GM18909 (cell line): Measurements from ENCODE around the gene DCAF10.
"Not testable (repeated sequence)": the region's sequence is repeated elsewhere in the genome, so short reads cannot be mapped to it uniquely, and the experiment has no call there.

Source experiments
- ATAC-seq: cut with Tn5 transposase; IDR thresholded peaks from one replicate; pipeline ENCODE4 v1.9.1; 2021; ENCODE audit warnings: mild to moderate bottlenecking; ENCODE audit not compliant: unreplicated experiment, poor library complexity

Gene DCAF10

GRCh38 chr9:37852222-37852621 lies 51.6 kb downstream of the DCAF10 start:
- ATAC-seq = no peak

DNA sequence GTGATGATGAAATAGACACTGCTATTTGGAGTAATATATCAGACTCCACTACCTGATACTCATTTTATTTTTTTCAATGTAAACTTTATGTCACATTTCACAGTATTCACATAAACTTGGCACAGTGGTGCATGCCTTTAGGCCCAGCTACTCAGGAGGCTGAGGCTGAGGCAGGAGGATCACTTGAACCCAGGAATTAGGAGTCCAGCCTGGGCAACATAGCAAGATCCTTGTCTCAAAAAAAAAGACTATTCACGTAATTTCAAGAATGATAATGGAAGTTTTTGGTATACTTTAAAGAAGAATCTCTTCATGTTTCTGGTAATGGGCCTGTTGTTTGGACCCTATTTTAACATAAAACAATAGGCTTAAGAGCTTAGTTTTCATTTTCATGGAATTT lies 56.0 kb downstream of the DCAF10 start:
- no peak for ATAC-seq

DNA sequence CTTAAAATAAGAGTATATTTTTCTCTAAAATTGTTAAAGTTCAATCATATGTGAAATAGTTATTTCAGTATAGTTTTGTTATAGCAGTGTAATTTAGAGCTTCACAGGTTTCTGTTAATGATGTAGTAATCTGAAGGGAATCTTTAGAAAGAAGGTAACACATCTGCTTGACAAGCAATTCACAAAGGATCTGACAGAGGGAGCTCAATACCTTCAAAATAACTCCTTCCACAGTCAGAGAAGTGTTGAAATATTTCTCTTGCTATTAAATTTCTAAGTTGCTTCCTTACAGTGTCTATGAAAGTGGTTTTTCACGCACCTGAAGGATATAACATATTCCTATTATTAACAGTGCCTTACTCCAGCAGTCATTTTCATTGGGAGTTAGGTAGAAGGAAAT lies 58.4 kb downstream of the DCAF10 start:
- ATAC-seq = no peak

DNA sequence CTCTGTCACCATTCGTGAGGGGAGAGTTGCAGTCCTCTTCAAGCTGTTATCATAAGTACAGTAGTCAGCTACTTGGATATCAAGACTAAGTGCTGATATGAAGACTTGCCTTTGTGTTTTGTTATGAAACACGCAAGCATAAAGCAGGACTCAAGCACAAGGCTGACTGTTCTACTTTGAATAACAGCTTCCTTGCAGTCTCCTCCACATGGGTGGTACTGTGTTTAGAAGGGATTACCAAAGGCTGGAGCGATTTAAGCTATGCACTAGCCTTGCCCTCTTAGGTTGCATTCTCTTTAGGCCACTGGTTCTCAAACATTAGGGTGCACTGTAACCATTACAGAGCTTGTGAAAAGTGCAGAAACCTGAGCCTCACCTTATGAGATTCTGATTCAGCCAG lies 61.9 kb downstream of the DCAF10 start:
- no peak for ATAC-seq

DNA sequence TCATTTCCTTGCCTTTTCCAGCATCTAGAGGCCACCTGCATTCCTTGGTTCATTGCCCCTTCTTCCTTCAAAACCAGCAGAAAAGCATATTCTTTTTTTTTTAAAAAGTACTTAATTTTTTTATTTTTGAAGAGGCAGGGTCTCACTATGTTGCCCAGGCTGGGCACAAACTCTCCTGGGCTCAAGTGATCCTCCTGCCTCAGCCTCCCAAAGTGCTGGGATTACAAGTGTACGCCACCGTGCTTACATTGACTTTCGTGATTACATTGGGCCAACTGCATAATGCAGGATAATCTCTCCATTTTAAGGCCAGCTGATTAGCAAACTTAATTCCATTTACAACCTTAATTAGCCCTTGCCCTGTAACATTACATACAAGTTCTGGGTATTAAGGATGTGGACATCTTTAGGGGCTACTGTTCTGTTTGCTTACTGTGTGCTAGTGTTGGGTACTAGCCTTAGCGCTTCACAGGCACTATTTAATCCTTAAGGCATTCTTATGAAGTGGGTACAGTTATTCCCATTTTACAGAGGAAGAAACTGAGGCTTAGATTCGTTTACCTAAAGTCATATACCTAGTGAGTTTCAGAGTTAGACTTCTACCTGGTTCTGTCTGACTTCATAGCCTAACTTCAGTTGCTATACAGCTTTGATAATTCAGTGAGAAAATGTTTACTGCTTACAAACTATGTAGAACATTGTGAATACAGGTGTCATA lies 69.6 kb downstream of the DCAF10 start:
- no peak for ATAC-seq

DNA sequence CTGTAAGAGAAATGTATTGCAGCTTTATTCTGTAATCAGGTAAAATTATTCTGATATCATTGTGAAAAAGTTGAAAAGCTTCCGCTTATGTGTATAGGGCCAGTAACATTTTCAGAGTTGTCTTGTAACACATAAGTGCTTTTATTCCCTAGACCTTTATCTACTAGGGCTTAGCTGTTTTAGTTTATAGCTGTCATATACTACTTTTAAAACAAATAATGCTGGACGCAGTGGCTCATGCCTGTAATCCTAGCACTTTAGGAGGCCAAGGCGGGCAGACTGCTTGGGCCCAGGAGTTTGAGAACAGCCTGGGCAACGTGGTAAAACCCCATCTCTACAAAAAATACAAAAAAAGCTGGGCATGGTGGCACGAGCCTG lies 70.2 kb downstream of the DCAF10 start:
- ATAC-seq = no peak

DNA sequence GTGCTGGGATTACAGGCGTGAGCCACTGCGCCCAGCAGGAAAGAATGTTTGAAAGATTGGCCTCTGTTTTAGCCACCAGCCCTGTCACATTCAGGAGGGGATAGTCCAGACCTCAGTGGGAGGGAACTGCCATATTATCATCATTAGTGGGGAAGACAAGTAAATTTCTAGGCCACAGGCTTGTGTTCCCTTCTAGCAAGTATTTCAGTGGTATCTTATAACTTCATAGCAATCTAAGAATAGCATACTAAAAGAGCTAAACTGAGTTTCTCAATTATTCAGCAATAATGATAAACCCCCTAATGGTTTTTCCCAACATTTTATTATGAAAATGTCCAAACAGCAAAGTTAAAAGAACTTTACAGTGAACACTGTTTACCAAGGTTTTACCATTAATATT lies 73.4 kb downstream of the DCAF10 start:
- ATAC-seq = no peak

DNA sequence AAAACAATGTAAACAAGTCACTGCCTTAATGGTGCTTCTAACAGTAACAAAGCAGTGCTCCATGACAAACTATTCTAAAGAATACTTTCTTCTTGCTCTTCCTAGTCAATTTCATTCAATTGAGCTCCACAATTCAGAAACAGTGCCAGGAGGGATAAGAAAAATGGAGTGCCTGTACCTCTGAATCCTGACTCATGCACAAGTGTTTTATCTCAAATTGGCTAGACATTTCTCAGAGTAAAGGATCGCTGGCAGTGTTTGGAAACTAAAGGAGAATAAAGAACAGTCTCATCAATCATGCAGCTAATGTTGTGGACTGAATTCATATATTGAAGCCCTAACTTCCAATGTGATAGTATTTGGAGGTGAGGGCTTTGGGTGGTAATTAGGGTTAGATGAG lies 75.8 kb downstream of the DCAF10 start:
- ATAC-seq = no peak

DNA sequence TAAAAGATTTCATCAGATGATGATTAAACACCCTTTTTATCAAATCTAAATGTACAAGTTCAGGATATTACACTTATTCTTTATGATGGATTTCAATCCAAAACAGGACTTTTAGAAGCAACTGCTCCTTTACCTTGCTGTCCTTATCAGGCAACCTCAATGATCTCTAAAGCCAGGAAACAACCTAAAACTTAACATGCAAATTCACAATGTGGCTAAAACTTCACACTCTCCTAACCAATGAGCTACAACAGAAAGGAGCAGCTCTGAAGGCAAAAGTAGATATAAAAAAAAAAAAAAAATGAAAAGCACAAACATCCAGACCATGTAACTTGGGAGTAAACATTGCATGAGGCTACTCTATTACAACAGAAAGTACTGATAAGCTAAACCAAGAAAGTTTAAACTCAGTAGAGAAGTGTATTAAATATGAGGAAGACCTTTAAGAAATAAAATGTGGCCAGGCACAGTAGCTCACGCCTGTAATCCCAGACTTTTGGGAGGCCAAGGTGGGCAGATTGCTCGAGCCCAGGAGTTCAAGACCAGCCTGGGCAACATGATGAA lies 80.4 kb downstream of the DCAF10 start:
- no peak for ATAC-seq

DNA sequence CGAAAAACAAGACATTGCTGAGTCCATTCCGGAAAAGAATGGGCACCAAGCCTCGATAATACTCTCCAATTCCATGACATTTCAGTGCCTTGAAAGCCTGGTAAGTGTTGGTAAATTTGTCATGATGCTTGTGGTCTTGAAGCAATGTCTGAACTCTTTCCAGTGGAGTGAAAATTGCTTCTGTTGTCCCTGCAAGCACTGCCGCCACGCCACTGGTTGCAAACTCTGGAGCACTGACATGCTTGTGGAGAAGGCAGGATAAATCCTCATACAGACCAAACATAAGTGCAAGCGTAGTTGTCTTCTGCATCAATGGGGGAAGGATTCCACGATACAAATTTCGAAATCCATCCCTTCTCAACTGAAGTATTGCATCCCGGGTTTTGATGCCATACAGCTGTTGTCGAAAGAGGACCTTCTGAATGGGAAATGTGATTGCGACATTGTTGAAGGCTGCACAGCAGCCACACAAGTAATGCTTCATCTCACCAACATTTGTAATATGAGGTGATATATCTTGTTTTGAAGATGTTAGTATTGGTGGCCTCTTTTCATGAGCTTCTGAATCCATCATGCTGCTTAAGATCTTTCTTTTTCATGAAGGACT lies 87.5 kb downstream of the DCAF10 start:
- ATAC-seq = not testable (repeated sequence)

- ATAC-seq = no peak
These were observed 88.9 kb downstream of the DCAF10 start for GRCh38 chr9:37889536-37889935.

GRCh38 chr9:37891042-37891441 lies 90.4 kb downstream of the DCAF10 start:
- ATAC-seq = not testable (repeated sequence)

DNA sequence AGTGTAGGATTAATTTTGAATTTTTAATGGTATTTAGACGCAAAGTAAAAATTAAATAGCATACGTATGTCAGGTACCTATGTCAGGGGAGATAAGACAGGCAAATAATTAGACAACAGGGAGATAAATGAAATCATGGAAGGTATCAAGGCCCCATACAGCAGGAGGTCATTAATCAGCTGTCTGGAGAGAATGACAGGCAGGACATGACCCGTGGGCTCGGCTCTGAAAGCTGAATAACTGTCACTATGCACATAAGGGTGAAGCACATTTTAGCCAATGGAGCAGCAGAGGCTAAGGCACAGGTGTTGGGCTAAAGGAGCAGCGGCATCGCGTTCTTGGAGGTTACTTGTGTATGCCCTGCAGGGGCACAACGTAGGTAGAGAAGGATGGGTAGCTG lies 91.5 kb downstream of the DCAF10 start:
- no peak for ATAC-seq

- ATAC-seq = no peak
These were observed 97.1 kb downstream of the DCAF10 start for GRCh38 chr9:37897665-37898064.

GRCh38 chr9:37899041-37899440 lies 98.4 kb downstream of the DCAF10 start:
- ATAC-seq = no peak

- ATAC-seq = no peak
These were observed 101.5 kb downstream of the DCAF10 start for GRCh38 chr9:37902131-37902530.

DNA sequence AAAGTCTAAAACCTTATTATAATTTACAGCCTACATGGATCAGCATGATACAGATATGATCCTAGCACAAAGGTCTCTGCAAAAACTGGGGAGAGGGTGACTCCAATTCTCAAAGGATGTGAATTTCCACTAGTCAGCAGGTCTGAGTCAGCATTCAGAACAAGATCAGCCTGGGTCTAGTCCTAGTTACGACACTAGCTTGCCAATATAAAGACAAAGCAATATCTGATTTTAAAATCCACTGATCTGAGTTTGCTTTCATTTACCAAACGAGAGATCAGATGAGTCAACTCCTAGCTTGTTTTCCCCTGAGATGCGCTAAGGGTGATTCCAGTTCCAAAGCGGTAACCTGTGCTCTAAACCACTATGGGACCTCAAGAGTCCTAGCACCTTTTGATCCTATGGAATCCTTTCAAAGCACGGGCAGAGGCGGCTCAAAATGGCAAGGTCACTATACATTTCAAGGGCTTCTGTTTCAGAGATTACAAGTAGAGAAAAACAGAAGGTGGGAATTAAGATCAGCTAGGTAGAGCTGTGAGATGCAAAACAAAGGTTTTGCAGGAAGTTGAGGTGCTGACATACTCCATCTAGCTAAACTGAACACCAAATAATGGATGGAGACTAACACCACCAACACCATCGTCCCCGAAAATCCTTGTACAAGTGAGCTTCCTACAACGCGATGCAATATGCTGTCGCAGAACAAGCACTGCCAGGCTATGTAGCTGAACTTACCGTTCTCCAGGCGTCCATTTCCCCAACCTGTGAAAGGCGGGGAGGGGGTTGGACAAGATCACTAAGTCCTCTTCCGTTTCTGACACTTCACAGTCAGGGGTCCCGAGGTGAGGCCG lies 102.4 kb downstream of the DCAF10 start:
- ATAC-seq = peak; percentile 11

DNA sequence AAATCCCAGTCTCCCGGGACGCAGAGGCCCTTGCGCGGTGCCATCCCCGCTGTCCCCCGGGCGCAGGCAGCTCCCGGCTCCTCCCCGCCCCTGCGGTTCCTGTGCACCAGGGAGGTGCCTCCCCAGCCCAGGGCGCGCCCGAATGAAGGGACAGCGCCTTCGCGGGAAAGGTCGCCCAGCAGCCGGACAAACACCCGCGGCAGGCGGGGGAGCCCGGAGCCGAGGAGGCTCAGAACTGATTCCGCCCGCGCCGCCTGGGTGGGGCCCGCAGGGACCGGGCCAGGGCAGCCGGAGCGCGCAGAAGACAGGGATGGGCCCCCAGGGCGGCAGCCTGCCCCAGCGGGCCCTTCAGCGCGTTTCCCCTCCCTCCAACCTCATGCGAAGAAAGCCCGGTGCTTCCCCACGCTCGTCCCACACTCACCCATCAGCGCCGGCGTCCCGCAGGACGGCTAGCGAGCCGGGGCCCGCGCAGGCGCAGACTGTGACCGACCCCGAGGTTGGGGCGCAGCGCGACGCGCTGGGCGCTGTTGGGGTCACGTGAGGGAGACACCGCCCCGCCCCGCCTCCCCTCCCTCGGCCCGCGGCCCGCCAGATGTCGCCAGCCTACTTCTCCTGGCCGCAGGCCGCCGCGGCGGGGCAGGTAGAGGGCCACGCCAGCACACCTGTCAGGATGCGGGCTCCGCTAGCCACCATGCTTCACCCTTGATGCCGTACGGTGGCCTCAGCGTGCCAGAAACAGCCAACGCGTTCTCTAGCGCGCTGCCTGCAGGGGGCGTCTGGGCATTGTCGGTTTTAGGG lies 103.2 kb downstream of the DCAF10 start, which contains the start of gene SLC25A51:
Gene SLC25A51, minus strand, starts transcription at position 481 of the 798 bp plus-strand sequence. CDS start 15,577 bp downstream, outside the sequence.
- peak; percentile 84 for ATAC-seq

DNA sequence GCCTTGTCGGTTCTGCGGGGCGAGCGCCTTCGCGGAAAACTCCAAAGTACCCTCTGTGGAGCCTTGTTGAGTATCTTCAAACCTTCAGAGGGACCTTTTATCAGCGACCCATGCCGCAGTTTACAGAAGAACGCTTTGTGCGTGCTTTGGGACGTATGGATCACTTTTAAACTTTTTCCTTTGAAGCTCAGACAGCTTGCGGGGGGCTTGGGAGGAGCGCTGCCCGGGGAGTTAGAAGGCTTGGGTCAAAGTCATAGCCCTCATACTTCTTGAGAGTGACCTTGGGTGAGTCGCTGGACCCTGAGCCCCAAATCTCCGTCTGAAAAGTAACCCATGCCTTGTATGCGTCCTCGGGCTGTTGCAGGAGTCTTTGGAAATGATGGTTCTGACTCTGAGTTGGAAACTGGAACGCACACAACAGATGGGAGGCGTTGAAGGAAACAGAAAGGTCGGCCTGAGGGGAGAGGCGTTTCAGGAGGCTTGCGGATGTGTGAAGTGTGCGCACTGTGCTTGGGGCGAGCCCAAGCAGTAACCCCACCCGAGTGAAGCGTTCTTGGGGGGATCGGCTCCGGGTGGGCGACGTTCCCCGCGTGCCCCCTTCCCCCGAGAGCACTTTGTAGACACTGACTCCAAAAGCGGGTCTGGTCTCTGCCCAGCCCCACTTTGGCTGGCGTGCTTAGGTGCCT lies 104.0 kb downstream of the DCAF10 start:
- no peak for ATAC-seq

DNA sequence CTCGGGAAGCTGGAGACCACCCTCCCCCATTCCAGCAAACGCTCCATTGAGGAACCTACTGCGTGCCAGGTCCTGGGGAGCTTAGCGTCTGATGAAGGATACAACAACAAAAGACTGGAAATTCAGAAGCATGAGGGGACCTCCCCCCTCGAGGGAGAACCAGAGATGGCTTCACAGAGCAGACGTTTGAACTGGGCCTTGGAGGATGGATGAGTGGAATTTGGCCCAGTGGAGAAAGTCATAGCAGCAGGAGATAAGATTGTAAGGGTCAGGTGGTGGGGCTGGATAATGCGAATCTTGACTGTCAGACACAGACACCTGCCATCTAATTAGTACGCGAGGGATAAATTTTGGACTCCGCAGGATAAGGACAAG lies 104.5 kb downstream of the DCAF10 start:
- no peak for ATAC-seq
